NCI-H82 (cell line): ENCODE data around the gene GPATCH2L.
A peak's percentile ranks its signal among the peaks of the same experiment; 100 is the strongest.

Source experiments
- DNase-seq: peaks from one replicate; lab custom pipeline; 2025; lab: John Stamatoyannopoulos, UW

Gene GPATCH2L

DNA sequence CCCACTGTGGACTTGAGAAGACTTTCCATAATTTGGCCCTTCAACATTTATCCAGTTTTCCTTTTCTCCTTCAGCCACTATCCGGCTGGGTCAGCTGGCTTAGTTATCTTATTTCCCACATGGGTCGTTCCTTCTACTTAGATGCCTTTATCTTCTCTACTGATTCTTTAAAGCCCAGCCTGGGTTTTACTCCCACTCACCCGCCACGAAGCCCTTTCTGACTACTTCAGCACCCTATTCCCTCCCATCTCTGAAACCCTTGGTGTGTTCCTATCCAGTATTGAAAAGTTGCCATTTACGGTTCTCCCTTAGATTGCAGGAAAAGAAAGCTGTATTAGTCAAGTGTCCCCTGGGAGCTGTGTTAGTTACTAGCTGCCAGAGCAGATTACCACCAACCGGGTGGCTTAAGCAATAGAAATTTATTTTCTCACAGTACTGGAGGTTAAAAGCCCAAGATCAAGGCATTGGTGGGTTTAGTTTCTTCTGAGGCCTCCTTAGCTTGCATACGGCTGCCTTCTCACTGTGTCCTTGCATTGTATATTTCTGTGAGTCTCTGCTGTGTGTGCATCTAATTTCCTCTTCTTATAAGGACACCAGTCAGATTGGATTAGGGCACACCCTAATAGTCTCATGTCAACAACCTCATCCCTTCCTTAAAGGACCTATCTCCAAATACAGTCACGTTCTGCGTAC lies 105.5 kb downstream of the GPATCH2L start:
- DNase-seq = peak; percentile 62

DNA sequence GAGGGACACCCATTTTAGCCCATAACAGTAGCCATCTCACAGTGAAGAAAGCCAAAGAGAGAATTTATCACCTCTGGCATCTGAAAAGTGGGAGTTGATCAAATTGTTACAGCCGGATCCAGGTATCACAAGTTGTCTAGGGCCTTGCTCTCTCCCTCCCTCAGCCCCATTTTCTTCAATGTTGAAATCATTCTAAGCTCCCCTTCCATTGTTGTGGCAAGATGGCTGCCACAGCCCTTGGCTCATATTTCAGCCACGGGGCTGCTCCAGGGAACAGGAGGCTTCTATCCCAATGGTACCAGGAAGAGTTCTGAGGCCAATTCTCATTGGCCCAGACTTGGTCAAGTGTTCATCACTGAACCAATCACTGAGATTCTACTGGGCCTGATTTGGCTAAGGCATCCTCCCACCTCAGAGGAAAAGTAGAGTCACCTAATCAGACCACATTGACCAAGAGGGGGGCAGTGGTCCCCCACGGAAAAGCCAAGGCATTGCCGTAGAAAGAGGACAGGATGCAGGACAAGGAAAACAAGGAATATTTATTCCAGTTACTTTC lies 106.2 kb downstream of the GPATCH2L start:
- DNase-seq = peak; percentile 9

DNA sequence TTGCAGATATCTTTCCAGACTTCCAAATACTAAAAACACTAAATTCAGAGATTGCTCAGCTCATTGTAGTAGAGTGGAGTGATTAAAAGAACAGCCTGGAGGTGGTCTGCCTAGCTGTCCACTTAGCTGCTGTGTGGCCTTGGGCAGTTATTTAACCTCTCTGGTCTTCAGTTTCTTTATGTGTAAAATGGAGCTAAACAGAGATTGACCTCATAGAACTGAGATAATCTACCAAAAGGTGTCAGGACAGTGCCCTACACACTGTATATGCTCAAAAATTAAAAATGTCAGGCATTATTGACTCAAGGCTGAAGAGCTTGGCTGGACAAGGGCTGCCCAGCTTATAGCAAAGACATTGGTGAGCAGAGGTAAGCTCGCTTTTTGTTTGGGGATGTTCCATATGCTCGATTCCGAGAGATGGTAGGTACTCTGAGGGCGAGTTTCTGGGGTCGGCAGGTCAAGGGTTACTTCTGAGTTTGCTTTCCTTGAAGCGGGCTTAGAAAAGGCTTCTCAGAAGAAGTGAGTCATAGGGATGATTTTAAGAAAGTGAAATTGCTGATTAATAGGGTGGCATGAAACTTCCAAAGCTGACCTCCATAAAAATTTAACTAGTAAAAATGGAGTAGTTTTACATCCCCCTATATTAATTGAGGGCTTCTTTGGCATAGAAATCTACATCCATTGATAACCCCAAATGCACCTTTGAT lies 107.5 kb downstream of the GPATCH2L start:
- no peak for DNase-seq

DNA sequence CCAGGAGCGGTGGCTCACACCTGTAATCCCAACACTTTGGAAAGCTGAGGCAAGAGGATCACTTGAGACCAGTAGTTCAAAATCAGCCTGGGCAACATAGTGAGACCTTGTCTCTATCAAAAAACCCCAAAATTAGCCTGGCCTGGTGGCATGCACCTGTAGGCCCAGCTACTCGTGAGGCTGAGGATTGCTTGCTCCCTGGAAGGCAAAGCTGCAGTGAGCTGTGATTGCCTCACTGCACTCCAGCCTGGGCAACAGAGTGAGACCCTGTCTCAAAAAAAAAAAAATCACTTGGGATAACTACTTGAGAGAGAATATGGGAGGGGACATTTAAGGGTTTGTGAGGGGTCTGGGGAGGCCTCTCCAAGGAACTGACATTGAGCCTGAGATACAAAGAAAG lies 109.0 kb downstream of the GPATCH2L start:
- DNase-seq = no peak

DNA sequence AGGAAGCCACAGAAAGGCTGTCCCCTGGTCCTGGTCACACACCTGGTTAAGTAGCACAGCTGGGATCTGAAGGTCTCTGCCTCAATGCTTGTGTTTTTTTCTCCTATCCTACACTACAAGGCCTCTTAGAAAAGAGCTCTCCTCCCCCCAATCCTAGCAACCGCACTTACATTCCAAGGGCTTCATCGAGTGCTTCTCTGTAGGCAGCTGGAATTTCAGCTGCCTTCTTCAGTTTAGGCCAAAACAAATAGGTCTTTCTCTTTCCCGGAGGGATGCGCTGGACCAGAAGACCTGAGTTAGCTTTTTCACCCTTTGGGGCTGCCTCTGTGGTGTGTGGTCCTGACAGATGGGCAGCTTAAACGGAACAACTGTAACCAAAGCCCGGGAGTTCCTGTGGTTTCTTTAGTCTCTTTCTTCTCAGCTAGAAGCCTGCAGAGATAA lies 109.7 kb downstream of the GPATCH2L start:
- DNase-seq = no peak

DNA sequence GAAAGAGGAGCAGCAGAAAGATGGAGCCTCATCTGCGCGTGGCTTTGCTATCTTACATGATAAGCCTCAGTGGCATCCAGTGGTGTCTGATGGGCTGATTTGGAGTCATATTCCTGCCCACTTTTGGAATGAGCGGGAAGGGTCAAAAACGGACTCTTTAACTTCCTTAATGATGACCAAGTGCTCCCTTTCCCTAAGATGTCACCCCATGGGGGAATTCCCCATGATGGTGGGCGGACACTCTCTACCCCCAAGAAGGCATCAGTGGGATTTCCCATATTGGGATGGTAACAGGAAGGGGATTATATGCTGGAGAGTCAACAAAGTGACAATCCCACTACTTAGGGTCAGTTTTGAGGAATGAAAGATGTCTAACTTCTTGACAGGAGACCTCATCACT lies 110.9 kb downstream of the GPATCH2L start:
- DNase-seq = no peak
